ENCODE results near the gene CEP126. TPM values are rescaled to one million over a fixed set of nuclear protein-coding genes. Genes with fewer than 3 reads are reported as not detected.
A peak's percentile ranks its signal among the peaks of the same experiment; 100 is the strongest.

Gene CEP126
- total and polyA plus RNA-seq, 2 of the 13 experiments (the other 11 are each of a cell fraction or from before 2014, with no cell fraction given), result 1.4 to 1.7 TPM

GRCh38 chr11:101914738-101915426 lies at the start of gene CEP126 (continued):
- TF ChIP-seq ZNF512B (CRISPR knock-in tag; IDR thresholded peaks at IDR 0.05; ENCODE audit: borderline replicate concordance) (no peak), ZNF431 (CRISPR knock-in tag; IDR thresholded peaks at IDR 0.05; ENCODE audit: borderline replicate concordance, low read depth) (no peak; the same call in 1 of the 2 replicates), KLF12 (CRISPR knock-in tag; IDR thresholded peaks at IDR 0.05; ENCODE audit: borderline replicate concordance) (peak; percentile 51; the same call in 1 of the 2 replicates), CBFB (CRISPR knock-in tag; IDR thresholded peaks at IDR 0.05) (peak; percentile 66; the same call in 1 of the 2 replicates), LBX2 (CRISPR knock-in tag; IDR thresholded peaks at IDR 0.05; ENCODE audit: borderline replicate concordance) (no peak), KDM5B (CRISPR knock-in tag; IDR thresholded peaks at IDR 0.05; ENCODE audit: borderline replicate concordance) (peak; percentile 80; the same call in 1 of the 2 replicates), ZNF563 (CRISPR knock-in tag; IDR thresholded peaks at IDR 0.05) (peak; percentile 48; the same call in 1 of the 2 replicates), ZNF577 (CRISPR knock-in tag; IDR thresholded peaks at IDR 0.05; ENCODE audit: borderline replicate concordance, low read depth) (no peak), ZNF276 (CRISPR knock-in tag; IDR thresholded peaks at IDR 0.05; ENCODE audit: low read depth) (no peak), ZHX1 (CRISPR knock-in tag; IDR thresholded peaks at IDR 0.05; ENCODE audit: low read depth) (peak; percentile 95), ZNF446 (CRISPR knock-in tag; IDR thresholded peaks at IDR 0.05) (no peak), ZNF776 (CRISPR knock-in tag; IDR thresholded peaks at IDR 0.05) (no peak), GATA4 (IDR thresholded peaks at IDR 0.05; ENCODE audit: borderline replicate concordance, low read depth) (no peak), ZNF878 (CRISPR knock-in tag; IDR thresholded peaks at IDR 0.05) (no peak), SPEN (CRISPR knock-in tag; IDR thresholded peaks at IDR 0.05; ENCODE audit: low read depth) (0 out of 2 replicates have a peak, but pooled peaks have one; percentile 30), SSRP1 (CRISPR knock-in tag; IDR thresholded peaks at IDR 0.05) (no peak), AGO1 (IDR thresholded peaks at IDR 0.05; ENCODE audit: low read depth, low read length, poor library complexity, severe bottlenecking) (peak; percentile 55), ZNF644 (CRISPR knock-in tag; IDR thresholded peaks at IDR 0.05; ENCODE audit: low read depth) (0 out of 2 replicates have a peak, but pooled peaks have one; percentile 32), FOXK2 (IDR thresholded peaks at IDR 0.05) (peak; percentile 65), TBL1XR1 (IDR thresholded peaks at IDR 0.05; ENCODE audit: borderline replicate concordance, low read length, partially characterized antibody) (no peak), ZNF75D (CRISPR knock-in tag; IDR thresholded peaks at IDR 0.05; ENCODE audit: borderline replicate concordance) (no peak), MAFK (conservative IDR thresholded peaks at IDR 0.05 in 1 of 2, IDR thresholded peaks at IDR 0.05 in 1 of 2; ENCODE audit: low read length in 2 of 2) (no peak)

All from HepG2 (cell line).